MM.1S (cell line): ENCODE data around the gene VPS35L.

ENCODE experiments used
- DNase-seq: peaks from one replicate; pipeline ENCODE4 v3.0.0-alpha.2; 2015
- H2AFZ ChIP-seq: fragments of 300-600 bp; sonication (generic); 2 replicates; pipeline ENCODE4 v1.6.0; 2016; ENCODE audit warnings: antibody characterized with exemption, low read length
- H3F3A ChIP-seq: fragments of 300-600 bp; sonication (generic); 2 replicates; pipeline ENCODE4 v1.6.1; 2016; ENCODE audit warnings: mild to moderate bottlenecking, antibody characterized with exemption, low read length, moderate library complexity, mixed read lengths; ENCODE audit not compliant: insufficient read depth
- H3K27ac ChIP-seq: fragments of 300-600 bp; sonication (generic); 2 replicates; pipeline ENCODE4 v1.5.1; 2016; ENCODE audit warnings: mild to moderate bottlenecking, low read length
- H3K27me3 ChIP-seq: fragments of 300-600 bp; sonication (generic); replicated peaks from 2 replicates; pipeline ENCODE4 v1.6.0; 2016; ENCODE audit warnings: low read length; ENCODE audit not compliant: insufficient read depth
- H3K36me3 ChIP-seq: fragments of 300-600 bp; sonication (generic); replicated peaks from 2 replicates; pipeline ENCODE4 v1.6.1; 2016; ENCODE audit warnings: mild to moderate bottlenecking, low read length, mixed read lengths; ENCODE audit not compliant: insufficient read depth
- H3K4me1 ChIP-seq: fragments of 300-600 bp; sonication (generic); 2 replicates; pipeline ENCODE4 v1.6.1; 2016; ENCODE audit warnings: low read length, mixed read lengths
- H3K4me2 ChIP-seq: fragments of 300-600 bp; sonication (generic); 2 replicates; pipeline ENCODE4 v1.6.0; 2016; ENCODE audit warnings: low read depth, low read length
- H3K4me3 ChIP-seq: fragments of 300-600 bp; sonication (generic); 2 replicates; pipeline ENCODE4 v1.5.1; 2016; ENCODE audit warnings: low read length, mixed read lengths
- H3K79me2 ChIP-seq: fragments of 300-600 bp; sonication (generic); 2 replicates; pipeline ENCODE4 v1.6.1; 2016; ENCODE audit warnings: mixed run types, low read length, mixed read lengths
- H3K9ac ChIP-seq: fragments of 300-600 bp; sonication (generic); 2 replicates; pipeline ENCODE4 v1.6.1; 2016; ENCODE audit warnings: low read length, mixed read lengths
- H3K9me2 ChIP-seq: fragments of 300-600 bp; sonication (generic); replicated peaks from 2 replicates; pipeline ENCODE4 v1.6.1; 2016; ENCODE audit warnings: mild to moderate bottlenecking, low read length, mixed read lengths; ENCODE audit not compliant: insufficient read depth
- H3K9me3 ChIP-seq: fragments of 300-600 bp; sonication (generic); replicated peaks from 2 replicates; pipeline ENCODE4 v1.6.1; 2016; ENCODE audit warnings: mild to moderate bottlenecking, low read length, mixed read lengths; ENCODE audit not compliant: insufficient read depth
- H4K20me1 ChIP-seq: fragments of 300-600 bp; sonication (generic); 2 replicates; pipeline ENCODE4 v1.6.1; 2016; ENCODE audit warnings: mild to moderate bottlenecking, low read length, moderate library complexity, mixed read lengths; ENCODE audit not compliant: insufficient read depth
- CTCF ChIP-seq: fragments of 300-600 bp; sonication (generic); IDR thresholded peaks from 2 replicates; pipeline ENCODE4 v1.5.1; 2016; ENCODE audit warnings: antibody characterized with exemption, low read length, mixed read lengths
- EZH2 ChIP-seq: fragments of 300-600 bp; sonication (generic); optimal IDR thresholded peaks from 2 replicates; pipeline ENCODE3; 2017; ENCODE audit warnings: low read depth, mild to moderate bottlenecking, antibody characterized with exemption, low read length, mixed read lengths
- EZH2phosphoT487 ChIP-seq: fragments of 300-600 bp; sonication (generic); IDR thresholded peaks from 2 replicates; pipeline ENCODE4 v1.6.1; 2018; ENCODE audit warnings: antibody characterized with exemption, low read length

The VPS35L gene

GRCh38 chr16:19518388-19518787 is 37.1 kb upstream of the VPS35L start:
- H2AFZ ChIP-seq, result no peak overlapping the region
- TF ChIP-seq EZH2 (no peak), EZH2phosphoT487 (no peak), CTCF (no peak)
- H3K36me3 ChIP-seq, result peaks cover 7% of the 10 kb centered on the region; the same call in 1 of the 2 replicates
- no peaks in the 10 kb centered on the region for H4K20me1 ChIP-seq
- H3K79me2 ChIP-seq, result peaks cover 64% of the 10 kb centered on the region
- peaks cover 17% of the 10 kb centered on the region for H3F3A ChIP-seq
- DNase-seq, result no peak
- no peak overlapping the region for H3K9ac ChIP-seq
- no peak overlapping the region for H3K27ac ChIP-seq
- no peaks in the 10 kb centered on the region for H3K9me2 ChIP-seq
- no peaks in the 10 kb centered on the region for H3K9me3 ChIP-seq
- H3K4me2 ChIP-seq, result no peak overlapping the region
- no peaks in the 10 kb centered on the region for H3K27me3 ChIP-seq
- no peak overlapping the region for H3K4me3 ChIP-seq
- peaks cover 11% of the 10 kb centered on the region for H3K4me1 ChIP-seq

- peak overlapping the region; percentile 77 for H3K4me3 ChIP-seq
- peak overlapping the region; percentile 84 for H2AFZ ChIP-seq
Measured at GRCh38 chr16:19520861-19521331, 34.6 kb upstream of the VPS35L start.

GRCh38 chr16:19521471-19522396 is 33.8 kb upstream of the VPS35L start, which contains the start of gene GDE1:
TSS of gene GDE1 (minus strand) at chr16:19522098. CDS start at chr16:19521964, 134 bp downstream.
- peak within 1 kb of the TSS; percentile 84 for H2AFZ ChIP-seq
- no peaks in the 10 kb centered on the region for H3K27me3 ChIP-seq
- no peak for TF ChIP-seq EZH2phosphoT487
- TF ChIP-seq CTCF, result peak; percentile 44
- no peak for TF ChIP-seq EZH2
- no peaks in the 10 kb centered on the region for H3K36me3 ChIP-seq
- peaks cover 21% of the 10 kb centered on the region for H3F3A ChIP-seq
- DNase-seq, result peak; percentile 93
- H3K27ac ChIP-seq, result peak within 1 kb of the TSS; percentile 76
- no peaks in the 10 kb centered on the region for H3K9me3 ChIP-seq
- peaks cover 22% of the 10 kb centered on the region for H3K4me1 ChIP-seq
- no peaks in the 10 kb centered on the region for H4K20me1 ChIP-seq
- H3K9ac ChIP-seq, result peak within 1 kb of the TSS; percentile 81
- H3K9me2 ChIP-seq, result no peaks in the 10 kb centered on the region
- H3K4me3 ChIP-seq, result peak within 1 kb of the TSS; percentile 77
- H3K79me2 ChIP-seq, result peaks cover 73% of the 10 kb centered on the region
- peak within 1 kb of the TSS; percentile 52 for H3K4me2 ChIP-seq

More at GRCh38 chr16:19520861-19521331, 34.6 kb upstream of the VPS35L start:
- Histone ChIP-seq H3F3A (peaks cover 21% of the 10 kb centered on the region), H3K9me2 (no peaks in the 10 kb centered on the region), H3K9me3 (no peaks in the 10 kb centered on the region), H3K9ac (peak overlapping the region; percentile 81), H3K79me2 (peaks cover 69% of the 10 kb centered on the region), H3K36me3 (peaks cover 3% of the 10 kb centered on the region; the same call in 1 of the 2 replicates), H3K4me2 (peak overlapping the region; percentile 52), H3K27ac (peak overlapping the region; percentile 76; the same call in 1 of the 2 replicates), H3K4me1 (peaks cover 19% of the 10 kb centered on the region), H4K20me1 (no peaks in the 10 kb centered on the region), H3K27me3 (no peaks in the 10 kb centered on the region)
- DNase-seq, result peak; percentile 48
- TF ChIP-seq CTCF (no peak), EZH2 (no peak)
